Upper lobe of left lung (tissue), 6 donors: Measurements from ENCODE around the gene SLC26A11. TPM values are rescaled to one million over a fixed set of nuclear protein-coding genes. Genes with fewer than 3 reads are reported as not detected.

Source experiments
- ATAC-seq, 2 donors: fragments of 200-7000 bp; cut with Tn5 transposase; one replicate each; pipeline ENCODE4 v1.9.1; 2022; ENCODE audit warnings: mild to moderate bottlenecking in 2 of 2, moderate library complexity in 2 of 2; ENCODE audit not compliant: low FRiP score in 2 of 2
- DNase-seq, 2 donors: peaks; one replicate each; pipeline ENCODE4 v3.0.0-alpha.2; 2019 to 2020
- H3K27ac ChIP-seq, 4 donors: fragments of 200-600 bp; sonication (generic); one replicate each; pipeline ENCODE4 v1.5.1; 2016 to 2019
- H3K27me3 ChIP-seq, 4 donors: fragments of 200-600 bp; sonication (generic); one replicate each; pipeline ENCODE4 v1.5.1; 2017 to 2019
- H3K36me3 ChIP-seq, 4 donors: fragments of 200-600 bp; sonication (generic); one replicate each; pipeline ENCODE4 v1.5.1; 2016 to 2019
- H3K4me1 ChIP-seq, 4 donors: fragments of 200-600 bp; sonication (generic); one replicate each; pipeline ENCODE4 v1.5.1; 2018 to 2019
- H3K4me3 ChIP-seq, 4 donors: fragments of 200-600 bp; sonication (generic); one replicate each; pipeline ENCODE4 v1.5.1; 2017 to 2019; ENCODE audit warnings: mild to moderate bottlenecking in 2 of 4, moderate library complexity in 1 of 4
- H3K9me3 ChIP-seq, 4 donors: fragments of 200-600 bp; sonication (generic); one replicate each; pipeline ENCODE4 v1.5.1; 2018 to 2019
- EP300 ChIP-seq, 4 donors: sonication (generic); formaldehyde crosslinking; IDR thresholded peaks; one replicate each; pipeline ENCODE4 v1.5.1; 2017; ENCODE audit warnings: antibody characterized with exemption in 4 of 4, control low read depth in 2 of 4
- POLR2A ChIP-seq, 4 donors: fragments of 450-650 bp; IDR thresholded peaks; one replicate each; pipeline ENCODE4 v1.5.1; 2016 to 2017; ENCODE audit warnings: antibody characterized with exemption in 4 of 4, mild to moderate bottlenecking in 2 of 4
- POLR2AphosphoS5 ChIP-seq, 2 donors: sonication (generic); formaldehyde crosslinking; IDR thresholded peaks; one replicate each; pipeline ENCODE4 v1.5.1; 2017; ENCODE audit warnings: antibody characterized with exemption in 2 of 2
- WGBS, 2 donors: methylation state at CpG; one replicate each; pipeline ENCODE4 v1.1.5; 2017 to 2018; 5-methylcytosine and 5-hydroxymethylcytosine counted together
- total RNA-seq, 6 donors: library from RNA; depleted of rRNA in 4 of 6; stranded (reverse); fragments of >200 nt in 4 of 6; gene quantifications; one replicate each; pipeline versions ENCODE4 v1.1.0 to v1.2.1, GENCODE V29; 2016 to 2021
- TF ChIP-seq, protein P1 (sequence below), 6 experiments: fragments of 450-650 bp in 4 of 6; fragments of 200-600 bp in 2 of 6; sonication (generic) in 2 of 6; IDR thresholded peaks; one replicate each; pipeline ENCODE4 v1.5.1; 2016 to 2019; ENCODE audit warnings: antibody characterized with exemption in 6 of 6
- donor health status: DM: no; HTN: no; CAD: no; lungs with moderate emphysema.
- donor health status: DM: no; HTN: yes; CAD: no; lungs with severe emphysema.

Gene SLC26A11
- total RNA-seq, 6 donors from 2014 or later, result 14.8 to 162 (median 43.1) TPM

GRCh38 chr17:80185968-80186367 lies 34.3 kb upstream of the SLC26A11 start:
- no peaks in the 10 kb centered on the region for H3K27me3 ChIP-seq
- 79 to 84% methylated on average over 7 to 9 of the region's 9 CpGs for WGBS, 2 donors
- DNase-seq, result no peak

GRCh38 chr17:80187090-80187489 lies 33.1 kb upstream of the SLC26A11 start:
- no peaks in the 10 kb centered on the region for H3K9me3 ChIP-seq
- TF ChIP-seq POLR2A (IDR thresholded peaks at IDR 0.05), result no peak
- no peak for TF ChIP-seq POLR2AphosphoS5 (IDR thresholded peaks at IDR 0.05)
- no peak for TF ChIP-seq EP300 (IDR thresholded peaks at IDR 0.05)
- TF ChIP-seq, protein P1, sequence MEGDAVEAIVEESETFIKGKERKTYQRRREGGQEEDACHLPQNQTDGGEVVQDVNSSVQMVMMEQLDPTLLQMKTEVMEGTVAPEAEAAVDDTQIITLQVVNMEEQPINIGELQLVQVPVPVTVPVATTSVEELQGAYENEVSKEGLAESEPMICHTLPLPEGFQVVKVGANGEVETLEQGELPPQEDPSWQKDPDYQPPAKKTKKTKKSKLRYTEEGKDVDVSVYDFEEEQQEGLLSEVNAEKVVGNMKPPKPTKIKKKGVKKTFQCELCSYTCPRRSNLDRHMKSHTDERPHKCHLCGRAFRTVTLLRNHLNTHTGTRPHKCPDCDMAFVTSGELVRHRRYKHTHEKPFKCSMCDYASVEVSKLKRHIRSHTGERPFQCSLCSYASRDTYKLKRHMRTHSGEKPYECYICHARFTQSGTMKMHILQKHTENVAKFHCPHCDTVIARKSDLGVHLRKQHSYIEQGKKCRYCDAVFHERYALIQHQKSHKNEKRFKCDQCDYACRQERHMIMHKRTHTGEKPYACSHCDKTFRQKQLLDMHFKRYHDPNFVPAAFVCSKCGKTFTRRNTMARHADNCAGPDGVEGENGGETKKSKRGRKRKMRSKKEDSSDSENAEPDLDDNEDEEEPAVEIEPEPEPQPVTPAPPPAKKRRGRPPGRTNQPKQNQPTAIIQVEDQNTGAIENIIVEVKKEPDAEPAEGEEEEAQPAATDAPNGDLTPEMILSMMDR (IDR thresholded peaks at IDR 0.05), result no peak
- H3K36me3 ChIP-seq, result no peaks in the 10 kb centered on the region
- ATAC-seq (peak in 1 of 2 donors; percentile 49), DNase-seq (no peak)
- no peaks in the 10 kb centered on the region for H3K27me3 ChIP-seq
- peaks cover 13 to 28% (median 23%) of the 10 kb centered on the region in 4 donors for H3K4me1 ChIP-seq
- H3K27ac ChIP-seq, result peak overlapping the region in 3 of 4 donors; percentile 2 to 55 (median 47)
- WGBS, 2 donors, result 68 to 75% methylated on average over 16 of the region's 16 CpGs
- peak overlapping the region in 3 of 4 donors; percentile 2 to 31 (median 20) for H3K4me3 ChIP-seq

More at GRCh38 chr17:80185968-80186367, 34.3 kb upstream of the SLC26A11 start:
- Histone ChIP-seq H3K4me3 (no peak overlapping the region), H3K9me3 (no peaks in the 10 kb centered on the region), H3K27ac (no peak overlapping the region), H3K36me3 (no peaks in the 10 kb centered on the region), H3K4me1 (peaks cover 7 to 17% (median 16%) of the 10 kb centered on the region in 4 donors)
- no peak for ATAC-seq
- TF ChIP-seq POLR2A (IDR thresholded peaks at IDR 0.05) (no peak), EP300 (IDR thresholded peaks at IDR 0.05) (no peak), POLR2AphosphoS5 (IDR thresholded peaks at IDR 0.05) (no peak)
- TF ChIP-seq, protein P1 (IDR thresholded peaks at IDR 0.05), result no peak

DNA sequence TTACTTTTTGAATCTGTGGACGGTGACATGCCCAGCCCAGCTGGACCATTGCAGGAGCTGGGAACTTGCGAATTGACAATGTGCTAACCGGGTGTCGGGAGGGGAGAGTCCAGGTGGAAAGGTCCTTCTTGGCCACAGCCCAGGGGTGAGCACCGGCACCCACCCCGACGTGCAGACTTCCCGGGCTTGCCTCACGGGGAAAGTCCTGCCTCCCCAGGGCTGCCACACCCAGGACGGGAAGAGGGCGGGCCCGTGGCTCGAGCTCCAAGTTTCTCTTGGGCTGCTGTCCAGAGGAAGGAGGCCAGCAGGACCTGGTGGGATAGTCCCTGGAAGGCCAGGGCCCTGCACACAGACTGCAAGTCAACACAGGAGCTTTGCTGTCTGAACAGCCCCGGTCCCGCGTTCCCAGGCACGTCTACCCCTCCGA lies 32.7 kb upstream of the SLC26A11 start:
- Histone ChIP-seq H3K4me1 (peaks cover 17 to 28% (median 26%) of the 10 kb centered on the region in 4 donors), H3K27me3 (no peaks in the 10 kb centered on the region), H3K9me3 (no peaks in the 10 kb centered on the region), H3K4me3 (peak overlapping the region in 3 of 4 donors; percentile 2 to 31 (median 20)), H3K36me3 (no peaks in the 10 kb centered on the region), H3K27ac (peak overlapping the region in 3 of 4 donors; percentile 2 to 55 (median 47))
- WGBS, 2 donors, result 59 to 68% methylated on average over 18 of the region's 18 CpGs
- ATAC-seq (peak; percentile 54 to 71), DNase-seq (peak; percentile 85 to 87)
- TF ChIP-seq, protein P1 (IDR thresholded peaks at IDR 0.05), result no peak
- TF ChIP-seq EP300 (IDR thresholded peaks at IDR 0.05) (peak in 1 of 4 donors; percentile 80), POLR2A (IDR thresholded peaks at IDR 0.05) (no peak), POLR2AphosphoS5 (IDR thresholded peaks at IDR 0.05) (peak; percentile 59 to 74)

GRCh38 chr17:80189611-80190010 lies 30.6 kb upstream of the SLC26A11 start:
- Histone ChIP-seq H3K27me3 (no peaks in the 10 kb centered on the region), H3K4me1 (peaks cover 17 to 30% (median 27%) of the 10 kb centered on the region in 4 donors), H3K4me3 (no peak overlapping the region), H3K9me3 (no peaks in the 10 kb centered on the region), H3K27ac (no peak overlapping the region), H3K36me3 (no peaks in the 10 kb centered on the region)
- TF ChIP-seq, protein P1 (IDR thresholded peaks at IDR 0.05), result no peak
- TF ChIP-seq EP300 (IDR thresholded peaks at IDR 0.05) (no peak), POLR2AphosphoS5 (IDR thresholded peaks at IDR 0.05) (no peak), POLR2A (IDR thresholded peaks at IDR 0.05) (no peak)
- ATAC-seq (no peak), DNase-seq (peak in 1 of 2 donors; percentile 69)
- WGBS, 2 donors, result 88 to 94% methylated on average over 21 to 23 of the region's 23 CpGs

- WGBS, 2 donors, result 87 to 99% methylated on average over 8 to 10 of the region's 10 CpGs
- Histone ChIP-seq H3K4me1 (peaks cover 17 to 30% (median 27%) of the 10 kb centered on the region in 4 donors), H3K36me3 (no peaks in the 10 kb centered on the region), H3K9me3 (no peaks in the 10 kb centered on the region), H3K27me3 (no peaks in the 10 kb centered on the region), H3K4me3 (no peak overlapping the region), H3K27ac (no peak overlapping the region)
- TF ChIP-seq, protein P1 (IDR thresholded peaks at IDR 0.05), result no peak
- TF ChIP-seq EP300 (IDR thresholded peaks at IDR 0.05) (no peak), POLR2AphosphoS5 (IDR thresholded peaks at IDR 0.05) (no peak), POLR2A (IDR thresholded peaks at IDR 0.05) (no peak)
- ATAC-seq (no peak), DNase-seq (peak in 1 of 2 donors; percentile 47)
Observed at GRCh38 chr17:80190716-80191115, 29.5 kb upstream of the SLC26A11 start.
